Temporal lobe (tissue), 1 donor: ENCODE results near the gene C1orf146. TPM values are rescaled to one million over a fixed set of nuclear protein-coding genes. Genes with fewer than 3 reads are reported as not detected.

ENCODE experiments used
- total RNA-seq: library from RNA; depleted of rRNA; stranded (reverse); fragments of >200 nt; gene quantifications from one replicate; pipeline ENCODE4 v1.2.3, GENCODE V29; 2014

The C1orf146 gene
- total RNA-seq, 1 donor from 2014 or later: not detected

Other genes starting within 250 kb of the C1orf146 start
- 2.7 TPM for gene EPHX4, start 187.9 kb upstream of the C1orf146 start, total RNA-seq
- not detected for gene SETSIP, start 142.5 kb upstream of the C1orf146 start, total RNA-seq
- gene BTBD8, start 137.6 kb upstream of the C1orf146 start, total RNA-seq: 51.9 TPM
- gene GLMN, start 81.1 kb downstream of the C1orf146 start, total RNA-seq: 18.2 TPM
- 16.2 TPM for gene RPAP2, start 81.1 kb downstream of the C1orf146 start, total RNA-seq